GM18520 (cell line): ENCODE measurements around the gene SIGLEC10.
"Not testable (repeated sequence)": the region's sequence is repeated elsewhere in the genome, so short reads cannot be mapped to it uniquely, and the experiment has no call there.

Experiments
- ATAC-seq: cut with Tn5 transposase; IDR thresholded peaks from one replicate; pipeline ENCODE4 v1.9.1; 2021; ENCODE audit not compliant: unreplicated experiment

SIGLEC10 gene

GRCh38 chr19:51417107-51417809, at the start of gene SIGLEC10:
TSS of gene SIGLEC10 (minus strand) at chr19:51417642. CDS start at chr19:51417581, 61 bp downstream.
- ATAC-seq = no peak

GRCh38 chr19:51466723-51467122, 49.3 kb upstream of the SIGLEC10 start:
- ATAC-seq = no peak

- ATAC-seq = not testable (repeated sequence)
Measured at GRCh38 chr19:51463976-51464581, 46.6 kb upstream of the SIGLEC10 start.

GRCh38 chr19:51462681-51463080, 45.2 kb upstream of the SIGLEC10 start:
- no peak for ATAC-seq

- ATAC-seq = no peak
Measured at GRCh38 chr19:51462276-51462675, 44.8 kb upstream of the SIGLEC10 start.

GRCh38 chr19:51461723-51462161, 44.3 kb upstream of the SIGLEC10 start:
- ATAC-seq = no peak

GRCh38 chr19:51460164-51460992, 42.9 kb upstream of the SIGLEC10 start:
- no peak for ATAC-seq

- ATAC-seq = no peak
Measured at GRCh38 chr19:51458899-51459505, 41.6 kb upstream of the SIGLEC10 start.

- no peak for ATAC-seq
Measured at GRCh38 chr19:51458051-51458645, 40.7 kb upstream of the SIGLEC10 start, which contains the start of gene SIGLEC8. TSS of gene SIGLEC8 (minus strand) at chr19:51458454. CDS start at chr19:51458387, 67 bp downstream.

GRCh38 chr19:51457351-51458013, 40.0 kb upstream of the SIGLEC10 start:
- no peak for ATAC-seq

GRCh38 chr19:51456541-51457290, 39.3 kb upstream of the SIGLEC10 start:
- no peak for ATAC-seq

GRCh38 chr19:51450730-51451307, 33.4 kb upstream of the SIGLEC10 start:
- no peak for ATAC-seq

- ATAC-seq = no peak
Measured at GRCh38 chr19:51448411-51449016, 31.1 kb upstream of the SIGLEC10 start.

GRCh38 chr19:51448011-51448410, 30.6 kb upstream of the SIGLEC10 start:
- no peak for ATAC-seq

- ATAC-seq = not testable (repeated sequence)
Measured at GRCh38 chr19:51447510-51447909, 30.1 kb upstream of the SIGLEC10 start.

GRCh38 chr19:51441410-51442390, 24.3 kb upstream of the SIGLEC10 start:
- ATAC-seq = peak; percentile 90

GRCh38 chr19:51440846-51441409, 23.5 kb upstream of the SIGLEC10 start:
- no peak for ATAC-seq
